ENCODE data around the gene PLA2R1. TPM values are rescaled to one million over a fixed set of nuclear protein-coding genes. Genes with fewer than 3 reads are reported as not detected.

The PLA2R1 gene
- polyA plus RNA-seq, 1 donor from 2014 or later: 0.69 TPM

DNA sequence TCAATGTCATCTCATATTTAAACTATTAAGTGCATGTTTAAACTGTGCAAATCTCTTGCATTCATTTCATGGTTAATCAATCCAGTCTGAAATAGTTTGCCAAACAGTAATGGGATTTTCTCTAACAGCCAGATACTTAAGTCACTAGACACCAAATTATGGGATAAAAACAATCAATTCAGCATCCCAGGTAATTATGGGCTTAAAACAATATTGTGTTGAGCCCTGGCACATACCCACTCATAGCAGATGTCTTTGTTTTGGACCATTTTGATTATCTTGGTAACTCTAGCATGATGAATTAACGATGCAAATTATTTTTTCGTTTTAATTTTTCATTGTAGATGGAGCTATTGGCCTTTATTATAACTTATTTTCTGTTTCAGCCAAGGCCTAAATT lies 145.9 kb downstream of the PLA2R1 start:
- Histone ChIP-seq H3K4me2 (ENCODE audit: low read length) (no peak overlapping the region), H3K27me3 (ENCODE audit: insufficient read depth, low read depth, low read length) (no peaks in the 10 kb centered on the region), H3K9me3 (ENCODE audit: low read length) (no peaks in the 10 kb centered on the region), H3K79me2 (replicated peaks; ENCODE audit: insufficient read depth, low read length) (no peaks in the 10 kb centered on the region), H3K9me2 (ENCODE audit: insufficient read depth, low read length) (no peaks in the 10 kb centered on the region), H3K27ac (ENCODE audit: low read length) (no peak overlapping the region), H3K36me3 (ENCODE audit: insufficient read depth, low read length) (no peaks in the 10 kb centered on the region), H4K20me1 (ENCODE audit: insufficient read depth) (no peaks in the 10 kb centered on the region), H3K4me3 (ENCODE audit: low read length) (no peak overlapping the region), H2AFZ (ENCODE audit: low read depth, low read length) (no peak overlapping the region), H3F3A (ENCODE audit: insufficient read depth, low read length, poor library complexity, severe bottlenecking) (no peaks in the 10 kb centered on the region), H3K9ac (ENCODE audit: low read length) (no peak overlapping the region)
- no peak for TF ChIP-seq SMC3 (conservative IDR thresholded peaks at IDR 0.05; ENCODE audit: poor library complexity)
- no peak for TF ChIP-seq MXI1 (conservative IDR thresholded peaks at IDR 0.05; ENCODE audit: poor library complexity, severe bottlenecking)
- no peak for TF ChIP-seq POLR2AphosphoS5 (IDR thresholded peaks at IDR 0.05)
- TF ChIP-seq EP300 (conservative IDR thresholded peaks at IDR 0.05; ENCODE audit: poor library complexity, severe bottlenecking): no peak
- TF ChIP-seq, protein P1, sequence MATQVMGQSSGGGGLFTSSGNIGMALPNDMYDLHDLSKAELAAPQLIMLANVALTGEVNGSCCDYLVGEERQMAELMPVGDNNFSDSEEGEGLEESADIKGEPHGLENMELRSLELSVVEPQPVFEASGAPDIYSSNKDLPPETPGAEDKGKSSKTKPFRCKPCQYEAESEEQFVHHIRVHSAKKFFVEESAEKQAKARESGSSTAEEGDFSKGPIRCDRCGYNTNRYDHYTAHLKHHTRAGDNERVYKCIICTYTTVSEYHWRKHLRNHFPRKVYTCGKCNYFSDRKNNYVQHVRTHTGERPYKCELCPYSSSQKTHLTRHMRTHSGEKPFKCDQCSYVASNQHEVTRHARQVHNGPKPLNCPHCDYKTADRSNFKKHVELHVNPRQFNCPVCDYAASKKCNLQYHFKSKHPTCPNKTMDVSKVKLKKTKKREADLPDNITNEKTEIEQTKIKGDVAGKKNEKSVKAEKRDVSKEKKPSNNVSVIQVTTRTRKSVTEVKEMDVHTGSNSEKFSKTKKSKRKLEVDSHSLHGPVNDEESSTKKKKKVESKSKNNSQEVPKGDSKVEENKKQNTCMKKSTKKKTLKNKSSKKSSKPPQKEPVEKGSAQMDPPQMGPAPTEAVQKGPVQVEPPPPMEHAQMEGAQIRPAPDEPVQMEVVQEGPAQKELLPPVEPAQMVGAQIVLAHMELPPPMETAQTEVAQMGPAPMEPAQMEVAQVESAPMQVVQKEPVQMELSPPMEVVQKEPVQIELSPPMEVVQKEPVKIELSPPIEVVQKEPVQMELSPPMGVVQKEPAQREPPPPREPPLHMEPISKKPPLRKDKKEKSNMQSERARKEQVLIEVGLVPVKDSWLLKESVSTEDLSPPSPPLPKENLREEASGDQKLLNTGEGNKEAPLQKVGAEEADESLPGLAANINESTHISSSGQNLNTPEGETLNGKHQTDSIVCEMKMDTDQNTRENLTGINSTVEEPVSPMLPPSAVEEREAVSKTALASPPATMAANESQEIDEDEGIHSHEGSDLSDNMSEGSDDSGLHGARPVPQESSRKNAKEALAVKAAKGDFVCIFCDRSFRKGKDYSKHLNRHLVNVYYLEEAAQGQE (IDR thresholded peaks at IDR 0.05; ENCODE audit: borderline replicate concordance): no peak
- TF ChIP-seq, protein P2, sequence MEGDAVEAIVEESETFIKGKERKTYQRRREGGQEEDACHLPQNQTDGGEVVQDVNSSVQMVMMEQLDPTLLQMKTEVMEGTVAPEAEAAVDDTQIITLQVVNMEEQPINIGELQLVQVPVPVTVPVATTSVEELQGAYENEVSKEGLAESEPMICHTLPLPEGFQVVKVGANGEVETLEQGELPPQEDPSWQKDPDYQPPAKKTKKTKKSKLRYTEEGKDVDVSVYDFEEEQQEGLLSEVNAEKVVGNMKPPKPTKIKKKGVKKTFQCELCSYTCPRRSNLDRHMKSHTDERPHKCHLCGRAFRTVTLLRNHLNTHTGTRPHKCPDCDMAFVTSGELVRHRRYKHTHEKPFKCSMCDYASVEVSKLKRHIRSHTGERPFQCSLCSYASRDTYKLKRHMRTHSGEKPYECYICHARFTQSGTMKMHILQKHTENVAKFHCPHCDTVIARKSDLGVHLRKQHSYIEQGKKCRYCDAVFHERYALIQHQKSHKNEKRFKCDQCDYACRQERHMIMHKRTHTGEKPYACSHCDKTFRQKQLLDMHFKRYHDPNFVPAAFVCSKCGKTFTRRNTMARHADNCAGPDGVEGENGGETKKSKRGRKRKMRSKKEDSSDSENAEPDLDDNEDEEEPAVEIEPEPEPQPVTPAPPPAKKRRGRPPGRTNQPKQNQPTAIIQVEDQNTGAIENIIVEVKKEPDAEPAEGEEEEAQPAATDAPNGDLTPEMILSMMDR (IDR thresholded peaks at IDR 0.05; ENCODE audit: poor library complexity, severe bottlenecking): no peak
- TF ChIP-seq RAD21 (conservative IDR thresholded peaks at IDR 0.05): no peak

DNA sequence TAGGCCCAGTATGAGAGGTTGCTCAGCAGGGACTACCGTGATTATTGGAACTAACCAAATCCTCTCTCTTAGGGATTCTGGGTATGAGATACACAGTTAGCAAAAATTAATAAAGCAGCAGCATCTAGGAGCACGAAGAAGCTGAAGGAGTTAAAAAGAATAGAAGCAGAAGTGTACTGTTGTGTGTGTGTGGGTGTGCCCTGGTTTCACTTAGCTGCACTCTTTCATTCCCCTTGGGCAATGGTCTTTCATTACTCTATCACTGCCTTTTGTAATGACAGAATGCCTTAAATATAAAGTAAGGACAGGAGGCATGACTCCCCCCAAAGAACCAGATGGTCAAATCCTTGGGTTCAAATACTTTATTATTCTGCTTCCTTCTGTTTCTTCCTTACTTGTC lies 148.5 kb downstream of the PLA2R1 start:
- Histone ChIP-seq H3K9ac (ENCODE audit: low read length) (no peak overlapping the region), H4K20me1 (ENCODE audit: insufficient read depth) (no peaks in the 10 kb centered on the region), H3K4me2 (ENCODE audit: low read length) (no peak overlapping the region), H3K27me3 (ENCODE audit: insufficient read depth, low read depth, low read length) (no peaks in the 10 kb centered on the region), H2AFZ (ENCODE audit: low read depth, low read length) (no peak overlapping the region), H3K9me3 (ENCODE audit: low read length) (no peaks in the 10 kb centered on the region), H3K36me3 (ENCODE audit: insufficient read depth, low read length) (no peaks in the 10 kb centered on the region), H3K79me2 (replicated peaks; ENCODE audit: insufficient read depth, low read length) (no peaks in the 10 kb centered on the region), H3K4me3 (ENCODE audit: low read length) (no peak overlapping the region), H3K9me2 (ENCODE audit: insufficient read depth, low read length) (no peaks in the 10 kb centered on the region), H3K27ac (ENCODE audit: low read length) (no peak overlapping the region), H3F3A (ENCODE audit: insufficient read depth, low read length, poor library complexity, severe bottlenecking) (no peaks in the 10 kb centered on the region)
- TF ChIP-seq SMC3 (conservative IDR thresholded peaks at IDR 0.05; ENCODE audit: poor library complexity) (no peak), POLR2AphosphoS5 (IDR thresholded peaks at IDR 0.05) (no peak), MXI1 (conservative IDR thresholded peaks at IDR 0.05; ENCODE audit: poor library complexity, severe bottlenecking) (no peak)

DNA sequence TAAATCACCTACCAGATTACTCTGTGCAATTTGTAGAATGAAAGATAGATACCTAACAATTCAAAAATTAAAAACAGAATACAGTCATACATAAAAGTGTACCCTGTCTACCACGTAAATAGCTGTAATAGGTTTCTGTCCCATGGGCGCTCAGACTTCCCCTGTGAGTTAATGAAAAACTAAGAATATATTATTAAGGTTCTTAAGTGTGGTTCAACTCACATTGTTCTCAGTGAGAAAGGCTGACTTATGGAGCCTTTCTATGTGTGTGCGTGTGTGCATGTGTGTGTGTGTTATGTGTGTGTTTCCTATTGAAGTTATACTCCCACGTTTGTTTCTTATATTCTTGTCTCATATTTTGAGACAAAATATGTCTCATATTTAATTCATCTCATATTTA lies 149.8 kb downstream of the PLA2R1 start:
- TF ChIP-seq, protein P1 (IDR thresholded peaks at IDR 0.05; ENCODE audit: borderline replicate concordance): no peak
- no peak for TF ChIP-seq RAD21 (conservative IDR thresholded peaks at IDR 0.05)
- no peak for TF ChIP-seq MXI1 (conservative IDR thresholded peaks at IDR 0.05; ENCODE audit: poor library complexity, severe bottlenecking)
- no peak for TF ChIP-seq EP300 (conservative IDR thresholded peaks at IDR 0.05; ENCODE audit: poor library complexity, severe bottlenecking)
- no peak for TF ChIP-seq TAF1 (IDR thresholded peaks at IDR 0.05; ENCODE audit: low read depth)
- no peaks in the 10 kb centered on the region for H3K79me2 ChIP-seq (replicated peaks; ENCODE audit: insufficient read depth, low read length)
- H3K9me3 ChIP-seq (ENCODE audit: low read length): no peaks in the 10 kb centered on the region
- no peaks in the 10 kb centered on the region for H3K36me3 ChIP-seq (ENCODE audit: insufficient read depth, low read length)
- H4K20me1 ChIP-seq (ENCODE audit: insufficient read depth): no peaks in the 10 kb centered on the region
- no peak overlapping the region for H3K27ac ChIP-seq (ENCODE audit: low read length)
- H3K27me3 ChIP-seq (ENCODE audit: insufficient read depth, low read depth, low read length): no peaks in the 10 kb centered on the region
- H3K4me2 ChIP-seq (ENCODE audit: low read length): no peak overlapping the region
- H2AFZ ChIP-seq (ENCODE audit: low read depth, low read length): no peak overlapping the region
- no peak overlapping the region for H3K9ac ChIP-seq (ENCODE audit: low read length)
- no peaks in the 10 kb centered on the region for H3F3A ChIP-seq (ENCODE audit: insufficient read depth, low read length, poor library complexity, severe bottlenecking)
- no peak overlapping the region for H3K4me3 ChIP-seq (ENCODE audit: low read length)
- H3K9me2 ChIP-seq (ENCODE audit: insufficient read depth, low read length): no peaks in the 10 kb centered on the region

Measured in neural cell (in vitro differentiated cells).